ENCODE data around the gene ZDHHC11. TPM values are rescaled to one million over a fixed set of nuclear protein-coding genes. Genes with fewer than 3 reads are reported as not detected.

Gene ZDHHC11
- total and polyA plus RNA-seq, 2 of the 4 experiments (the other 2 are of a cell fraction), result 0.36 to 1.6 TPM

GRCh38 chr5:757346-757930 lies 93.3 kb downstream of the ZDHHC11 start:
- no peak overlapping the region for H3K4me2 ChIP-seq (ENCODE audit: low read depth, low read length)
- in situ Hi-C loops (cut with MboI; ENCODE audit: low sequenced_read_pairs) (no loop called here), dilution Hi-C loops (cut with HindIII; ENCODE audit: low sequenced_read_pairs, unreplicated experiment) (no loop called here), intact Hi-C loops (cut with micrococcal nuclease) (no loop called here)
- no peak overlapping the region for H3K9ac ChIP-seq (ENCODE audit: low read depth, low read length)
- WGBS, 2 experiments (ENCODE audit: extremely low coverage in 2 of 2, insufficient read length in 1 of 2), result 62% methylated on average over 15 of the region's 15 CpGs; no CpG with 5 or more reads in 1 of the 2 experiments
- no peak overlapping the region for H3K4me3 ChIP-seq (ENCODE audit: insufficient read depth, low read depth, low read length)
- no peak overlapping the region for H2AK5ac ChIP-seq (ENCODE audit: low read depth, low read length)
- H3K56ac ChIP-seq (ENCODE audit: extremely low read depth, insufficient read depth, low read length), result no peak overlapping the region
- H2BK15ac ChIP-seq (ENCODE audit: low read depth, low read length), result no peak overlapping the region
- no peak overlapping the region for H3K27ac ChIP-seq (ENCODE audit: insufficient read depth, low read length)
- H3K36me3 ChIP-seq (ENCODE audit: control insufficient read depth, insufficient read depth, low read length), result no peaks in the 10 kb centered on the region
- H3K4me1 ChIP-seq (ENCODE audit: control insufficient read depth, insufficient read depth, low read length), result no peaks in the 10 kb centered on the region
- no peak overlapping the region for H4K5ac ChIP-seq (ENCODE audit: low read depth, low read length)
- H3K4ac ChIP-seq (ENCODE audit: low read depth, low read length), result no peak overlapping the region
- DNase-seq (no peak), ATAC-seq (ENCODE audit: low read depth) (no peak)
- no peak overlapping the region for H3K18ac ChIP-seq (ENCODE audit: low read depth, low read length)
- POLR2A ChIA-PET (ENCODE audit: unreplicated experiment), result no interaction called here
- CTCF ChIA-PET, result interaction anchor here (1.2 kb wide), 1 partner anchor 311 kb away, joined by 3 read pairs; no protein-coding TSS in a partner anchor
- no peak overlapping the region for H2BK120ac ChIP-seq (ENCODE audit: low read depth, low read length)
- no peak overlapping the region for H3K14ac ChIP-seq (replicated peaks; ENCODE audit: low read depth, low read length)
- peak overlapping the region; percentile 33 for H2AK9ac ChIP-seq (replicated peaks; ENCODE audit: low read depth, low read length, poor library complexity)
- H3K79me1 ChIP-seq (ENCODE audit: low read depth in 1 of 2, low read length in 2 of 2), result no peaks in the 10 kb centered on the region
- no peak overlapping the region for H4K8ac ChIP-seq (ENCODE audit: low read depth in 2 of 2, low read length in 2 of 2)
- no peak overlapping the region for H2BK20ac ChIP-seq (ENCODE audit: low read depth, low read length)
- no peak overlapping the region for H4K91ac ChIP-seq (ENCODE audit: insufficient read depth, low read depth, low read length)
- H3K9me3 ChIP-seq (ENCODE audit: control insufficient read depth, insufficient read depth, low read length), result no peaks in the 10 kb centered on the region
- no peak overlapping the region for H2BK5ac ChIP-seq (ENCODE audit: low read depth, low read length, poor library complexity, severe bottlenecking)
- TF ChIP-seq POLR2A (IDR thresholded peaks at IDR 0.05; ENCODE audit: low read depth, low read length), result no peak
- TF ChIP-seq RCOR1 (IDR thresholded peaks at IDR 0.05; ENCODE audit: insufficient replicate concordance, low read length), result no peak
- TF ChIP-seq MAFK (IDR thresholded peaks at IDR 0.05; ENCODE audit: low read depth, low read length), result no peak
- peak overlapping the region; percentile 51 for H2AFZ ChIP-seq (replicated peaks; ENCODE audit: low read length, poor library complexity)
- no TSS peak for BruUV-seq (replicated peaks)
- H4K20me1 ChIP-seq (ENCODE audit: insufficient read depth, low read length), result no peaks in the 10 kb centered on the region
- peaks cover 36% of the 10 kb centered on the region for H3K27me3 ChIP-seq (ENCODE audit: control insufficient read depth, insufficient read depth, low read length)
- no peaks in the 10 kb centered on the region; the same call in 1 of the 2 replicates for H3K9me1 ChIP-seq (ENCODE audit: insufficient read depth, low read length)
- H3K23ac ChIP-seq (ENCODE audit: low read depth, low read length), result no peak overlapping the region
